D721Med (cell line): ENCODE measurements around the gene COL19A1.
"Not testable (repeated sequence)": the region's sequence is repeated elsewhere in the genome, so short reads cannot be mapped to it uniquely, and the experiment has no call there.

ENCODE experiments used
- DNase-seq: peaks from one replicate; pipeline ENCODE4 v3.0.0; 2011; ENCODE audit warnings: low spot score; ENCODE audit not compliant: insufficient read length
- FAIRE-seq: peaks from 2 replicates; lab custom pipeline; 2011; peaks lifted over from hg19 to GRCh38; lab: Jason Lieb, UNC
- CTCF ChIP-seq: IDR thresholded peaks from 2 replicates; pipeline ENCODE4 v1.5.1; 2012; ENCODE audit warnings: mild to moderate bottlenecking, control low read depth; ENCODE audit not compliant: insufficient read depth; ENCODE audit errors: missing control alignments

The COL19A1 gene

GRCh38 chr6:69888482-69889233, 22.3 kb downstream of the COL19A1 start:
- no peak for TF ChIP-seq CTCF
- FAIRE-seq (no peak), DNase-seq (no peak)

- DNase-seq: not testable (repeated sequence)
Measured at GRCh38 chr6:69889234-69889974, 23.0 kb downstream of the COL19A1 start.

GRCh38 chr6:69892561-69892960, 26.2 kb downstream of the COL19A1 start:
- FAIRE-seq: not testable (repeated sequence)

More at GRCh38 chr6:69889234-69889974, 23.0 kb downstream of the COL19A1 start:
- not testable (repeated sequence) for FAIRE-seq

GRCh38 chr6:69893266-69893665, 26.9 kb downstream of the COL19A1 start:
- FAIRE-seq, DNase-seq: not testable (repeated sequence)

More at GRCh38 chr6:69892561-69892960, 26.2 kb downstream of the COL19A1 start:
- DNase-seq: not testable (repeated sequence)

- no peak for FAIRE-seq
- TF ChIP-seq CTCF: no peak
- no peak for DNase-seq
Measured at GRCh38 chr6:69894578-69895347, 28.4 kb downstream of the COL19A1 start.

- no peak for FAIRE-seq
- no peak for DNase-seq
- no peak for TF ChIP-seq CTCF
Measured at GRCh38 chr6:69895396-69895795, 29.0 kb downstream of the COL19A1 start.

- no peak for DNase-seq
- FAIRE-seq: no peak
- no peak for TF ChIP-seq CTCF
Measured at GRCh38 chr6:69900869-69901268, 34.5 kb downstream of the COL19A1 start.

GRCh38 chr6:69901361-69901760, 35.0 kb downstream of the COL19A1 start:
- no peak for TF ChIP-seq CTCF
- FAIRE-seq (no peak), DNase-seq (no peak)
